Mucosa of rectum (tissue), 2 donors: Measurements from ENCODE around the gene COL26A1.

Experiments
- H3K27ac ChIP-seq, 2 donors: one replicate each; pipeline ENCODE4 v1.7.0; 2013; ENCODE audit warnings: inconsistent platforms in 2 of 2, low read depth in 2 of 2, low read length in 2 of 2
- H3K27me3 ChIP-seq, 2 donors: one replicate each; pipeline ENCODE4 v1.7.0; 2013; ENCODE audit warnings: low read length in 2 of 2; ENCODE audit not compliant: control insufficient read depth in 2 of 2, insufficient read depth in 2 of 2
- H3K36me3 ChIP-seq, 2 donors: one replicate each; pipeline ENCODE4 v1.7.0; 2013; ENCODE audit warnings: low read length in 2 of 2; ENCODE audit not compliant: control insufficient read depth in 2 of 2, insufficient read depth in 2 of 2
- H3K4me1 ChIP-seq, 2 donors: one replicate each; pipeline ENCODE4 v1.7.0; 2013; ENCODE audit warnings: low read length in 2 of 2, mild to moderate bottlenecking in 1 of 2; ENCODE audit not compliant: control insufficient read depth in 2 of 2, insufficient read depth in 2 of 2
- H3K4me3 ChIP-seq, 2 donors: one replicate each; pipeline ENCODE4 v1.7.0; 2013; ENCODE audit warnings: low read length in 2 of 2
- H3K9ac ChIP-seq, 2 donors: one replicate each; pipeline ENCODE4 v1.7.0; 2013; ENCODE audit warnings: low read length in 2 of 2, low read depth in 1 of 2, mild to moderate bottlenecking in 1 of 2
- H3K9me3 ChIP-seq, 2 donors: one replicate each; pipeline ENCODE4 v1.7.0; 2013; ENCODE audit warnings: low read length in 2 of 2; ENCODE audit not compliant: control insufficient read depth in 2 of 2
- donor health status: healthy.
- donor health status: Normal muscosa, but diverticular disease.

The COL26A1 gene

GRCh38 chr7:101386177-101386557 lies 23.5 kb downstream of the COL26A1 start:
- Histone ChIP-seq H3K4me3 (no peak overlapping the region), H3K36me3 (no peaks in the 10 kb centered on the region), H3K27ac (no peak overlapping the region), H3K4me1 (peaks cover 0 to 5% of the 10 kb centered on the region in 2 donors), H3K9ac (no peak overlapping the region), H3K9me3 (no peaks in the 10 kb centered on the region), H3K27me3 (peaks cover 6 to 8% of the 10 kb centered on the region in 2 donors)

GRCh38 chr7:101386558-101387231 lies 24.0 kb downstream of the COL26A1 start:
- H3K36me3 ChIP-seq: no peaks in the 10 kb centered on the region
- H3K9ac ChIP-seq: no peak overlapping the region
- no peak overlapping the region for H3K27ac ChIP-seq
- H3K27me3 ChIP-seq: peaks cover 6 to 8% of the 10 kb centered on the region in 2 donors
- H3K9me3 ChIP-seq: no peaks in the 10 kb centered on the region
- H3K4me1 ChIP-seq: peaks cover 0 to 5% of the 10 kb centered on the region in 2 donors
- H3K4me3 ChIP-seq: no peak overlapping the region

GRCh38 chr7:101390901-101391301 lies 28.2 kb downstream of the COL26A1 start:
- no peaks in the 10 kb centered on the region for H3K9me3 ChIP-seq
- H3K36me3 ChIP-seq: no peaks in the 10 kb centered on the region
- H3K27me3 ChIP-seq: peaks cover 8 to 11% of the 10 kb centered on the region in 2 donors
- H3K9ac ChIP-seq: no peak overlapping the region
- H3K4me1 ChIP-seq: peaks cover 0 to 5% of the 10 kb centered on the region in 2 donors
- no peak overlapping the region for H3K27ac ChIP-seq
- no peak overlapping the region for H3K4me3 ChIP-seq

GRCh38 chr7:101391991-101392390 lies 29.3 kb downstream of the COL26A1 start:
- Histone ChIP-seq H3K9ac (no peak overlapping the region), H3K27ac (no peak overlapping the region), H3K9me3 (no peaks in the 10 kb centered on the region), H3K27me3 (peaks cover 1 to 7% of the 10 kb centered on the region in 2 donors), H3K4me1 (no peaks in the 10 kb centered on the region), H3K36me3 (no peaks in the 10 kb centered on the region), H3K4me3 (no peak overlapping the region)

GRCh38 chr7:101393865-101394264 lies 31.2 kb downstream of the COL26A1 start:
- H3K9me3 ChIP-seq: no peaks in the 10 kb centered on the region
- no peaks in the 10 kb centered on the region for H3K36me3 ChIP-seq
- H3K4me3 ChIP-seq: no peak overlapping the region
- no peaks in the 10 kb centered on the region for H3K4me1 ChIP-seq
- H3K9ac ChIP-seq: no peak overlapping the region
- H3K27me3 ChIP-seq: peaks cover 0 to 7% of the 10 kb centered on the region in 2 donors
- no peak overlapping the region for H3K27ac ChIP-seq

GRCh38 chr7:101395376-101395775 lies 32.7 kb downstream of the COL26A1 start:
- H3K4me1 ChIP-seq: no peaks in the 10 kb centered on the region
- H3K9me3 ChIP-seq: no peaks in the 10 kb centered on the region
- no peak overlapping the region for H3K9ac ChIP-seq
- no peak overlapping the region for H3K4me3 ChIP-seq
- H3K27me3 ChIP-seq: peaks cover 3 to 7% of the 10 kb centered on the region in 2 donors
- no peak overlapping the region for H3K27ac ChIP-seq
- no peaks in the 10 kb centered on the region for H3K36me3 ChIP-seq

- H3K27me3 ChIP-seq: peaks cover 13 to 16% of the 10 kb centered on the region in 2 donors
- H3K9me3 ChIP-seq: no peaks in the 10 kb centered on the region
- H3K4me1 ChIP-seq: no peaks in the 10 kb centered on the region
- no peak overlapping the region for H3K9ac ChIP-seq
- H3K4me3 ChIP-seq: no peak overlapping the region
- H3K27ac ChIP-seq: no peak overlapping the region
- no peaks in the 10 kb centered on the region for H3K36me3 ChIP-seq
Measured at GRCh38 chr7:101397243-101397642, 34.6 kb downstream of the COL26A1 start.

- H3K36me3 ChIP-seq: no peaks in the 10 kb centered on the region
- no peak overlapping the region for H3K27ac ChIP-seq
- no peaks in the 10 kb centered on the region for H3K9me3 ChIP-seq
- H3K4me1 ChIP-seq: no peaks in the 10 kb centered on the region
- H3K4me3 ChIP-seq: no peak overlapping the region
- no peak overlapping the region for H3K9ac ChIP-seq
- peaks cover 13% of the 10 kb centered on the region in 2 donors for H3K27me3 ChIP-seq
Measured at GRCh38 chr7:101397770-101398324, 35.2 kb downstream of the COL26A1 start.

- H3K4me3 ChIP-seq: no peak overlapping the region
- H3K27me3 ChIP-seq: peaks cover 13% of the 10 kb centered on the region in 2 donors
- no peaks in the 10 kb centered on the region for H3K4me1 ChIP-seq
- no peaks in the 10 kb centered on the region for H3K9me3 ChIP-seq
- no peaks in the 10 kb centered on the region for H3K36me3 ChIP-seq
- no peak overlapping the region for H3K27ac ChIP-seq
- H3K9ac ChIP-seq: no peak overlapping the region
Measured at GRCh38 chr7:101398396-101399289, 36.0 kb downstream of the COL26A1 start.

- H3K9ac ChIP-seq: no peak overlapping the region
- no peaks in the 10 kb centered on the region for H3K9me3 ChIP-seq
- H3K27me3 ChIP-seq: peaks cover 13% of the 10 kb centered on the region in 2 donors
- H3K4me1 ChIP-seq: no peaks in the 10 kb centered on the region
- H3K36me3 ChIP-seq: no peaks in the 10 kb centered on the region
- no peak overlapping the region for H3K27ac ChIP-seq
- H3K4me3 ChIP-seq: no peak overlapping the region
Measured at GRCh38 chr7:101399759-101400158, 37.1 kb downstream of the COL26A1 start.
